Measurements from ENCODE around the gene TMEM233. TPM values are rescaled to one million over a fixed set of nuclear protein-coding genes. Genes with fewer than 3 reads are reported as not detected.

Gene TMEM233
- not detected for total RNA-seq

DNA sequence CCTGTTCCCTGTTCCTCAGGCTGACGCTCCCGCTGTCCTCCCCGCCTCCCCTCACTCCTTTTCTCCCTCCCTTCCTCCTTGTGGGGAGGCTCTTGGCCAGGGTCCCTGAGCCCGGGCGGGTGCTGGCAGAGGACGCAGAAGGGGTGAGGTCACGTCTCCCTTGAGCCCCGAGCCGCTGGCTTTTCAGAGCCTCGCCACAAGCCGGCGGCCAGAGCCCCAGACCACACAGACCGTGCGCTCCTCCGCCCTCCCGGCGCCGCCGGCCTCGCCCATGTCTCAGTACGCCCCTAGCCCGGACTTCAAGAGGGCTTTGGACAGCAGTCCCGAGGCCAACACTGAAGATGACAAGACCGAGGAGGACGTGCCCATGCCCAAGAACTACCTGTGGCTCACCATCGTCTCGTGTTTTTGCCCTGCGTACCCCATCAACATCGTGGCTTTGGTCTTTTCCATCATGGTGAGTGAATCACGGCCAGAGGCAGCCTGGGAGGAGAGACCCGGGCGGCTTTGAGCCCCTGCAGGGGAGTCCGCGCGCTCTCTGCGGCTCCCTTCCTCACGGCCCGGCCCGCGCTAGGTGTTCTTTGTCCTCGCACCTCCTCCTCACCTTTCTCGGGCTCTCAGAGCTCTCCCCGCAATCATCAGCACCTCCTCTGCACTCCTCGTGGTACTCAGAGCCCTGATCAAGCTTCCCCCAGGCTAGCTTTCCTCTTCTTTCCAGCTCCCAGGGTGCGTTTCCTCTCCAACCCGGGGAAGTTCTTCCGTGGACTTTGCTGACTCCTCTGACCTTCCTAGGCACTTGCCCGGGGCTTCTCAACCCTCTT is at the start of gene TMEM233:
Gene TMEM233 (plus strand): TSS at position 197 of the 821 bp plus-strand sequence. CDS start 75 bp downstream, at position 272.
- Mint-ChIP-seq H3K27ac (no peak within 1 kb of the TSS), H3K36me3 (no peaks in the 10 kb centered on the region), H3K9me3 (no peaks in the 10 kb centered on the region), H3K27me3 (peaks cover 70% of the 10 kb centered on the region), H3K4me1 (ENCODE audit: low read depth) (peaks cover 22% of the 10 kb centered on the region), H3K4me3 (no peak within 1 kb of the TSS)
- POLR2A ChIA-PET = no interaction called here
- intact Hi-C loops (cut with micrococcal nuclease) = no loop called here
- CTCF ChIA-PET = interaction anchor here (2.0 kb wide), 1 partner anchor 64 kb away, joined by 4 read pairs; no protein-coding TSS in a partner anchor
- DNase-seq = no peak

DNA sequence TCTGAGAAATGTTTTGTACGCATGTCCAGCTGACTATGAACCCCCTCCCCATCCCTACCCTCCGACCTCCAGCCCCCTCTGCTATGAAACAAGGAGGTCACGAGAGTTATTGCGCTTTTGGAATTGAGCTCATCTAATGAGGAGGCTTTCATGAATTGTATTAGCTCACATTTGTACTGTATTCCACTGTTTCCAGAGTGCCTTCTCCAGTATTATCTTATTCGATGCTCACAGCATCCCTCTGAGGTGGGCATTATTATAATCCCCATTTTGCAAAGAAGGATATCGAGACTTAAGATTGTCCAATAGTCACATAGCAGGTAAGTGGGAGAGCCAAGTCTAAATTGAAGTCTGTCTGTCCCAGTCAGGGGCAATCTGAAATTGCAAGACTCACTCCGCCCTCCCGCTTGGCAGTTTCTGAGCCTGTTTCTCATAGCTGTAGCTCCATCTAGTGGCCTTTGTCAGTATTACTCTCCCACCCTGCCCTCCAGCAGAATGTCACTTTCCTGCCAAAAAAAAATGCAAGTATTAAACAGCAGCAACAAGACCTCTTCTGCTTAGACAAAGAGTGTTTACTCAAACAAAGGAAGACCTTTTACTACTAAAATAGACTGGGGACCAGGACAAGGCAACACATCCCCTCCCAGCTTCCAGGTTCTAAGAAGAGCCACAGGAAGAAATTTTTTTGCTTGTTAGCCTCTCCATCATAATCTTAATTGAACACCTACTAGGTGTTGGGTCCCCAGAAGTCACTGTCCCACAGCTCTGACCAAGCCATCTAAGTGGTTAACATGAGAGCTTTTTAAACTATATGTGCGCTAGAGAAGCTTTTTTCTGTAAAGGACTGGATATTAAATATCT is 48.6 kb upstream of the TMEM233 start:
- DNase-seq = peak; percentile 59
- peaks cover 22% of the 10 kb centered on the region for H3K27me3 Mint-ChIP-seq
- no peak overlapping the region for H3K4me3 Mint-ChIP-seq
- POLR2A ChIA-PET = no interaction called here
- no peaks in the 10 kb centered on the region for H3K4me1 Mint-ChIP-seq (ENCODE audit: low read depth)
- intact Hi-C loops (cut with micrococcal nuclease) = loop anchor here (1.0 kb wide), 1 partner anchor 101 kb away; no protein-coding TSS in a partner anchor
- H3K9me3 Mint-ChIP-seq = no peaks in the 10 kb centered on the region
- H3K27ac Mint-ChIP-seq = no peak overlapping the region
- H3K36me3 Mint-ChIP-seq = no peaks in the 10 kb centered on the region
- CTCF ChIA-PET = interaction anchor here (0.6 to 6.8 kb wide), 17 partner anchors 10 to 1153 kb away, joined by 3 to 83 read pairs (median 3); no protein-coding TSS in a partner anchor

DNA sequence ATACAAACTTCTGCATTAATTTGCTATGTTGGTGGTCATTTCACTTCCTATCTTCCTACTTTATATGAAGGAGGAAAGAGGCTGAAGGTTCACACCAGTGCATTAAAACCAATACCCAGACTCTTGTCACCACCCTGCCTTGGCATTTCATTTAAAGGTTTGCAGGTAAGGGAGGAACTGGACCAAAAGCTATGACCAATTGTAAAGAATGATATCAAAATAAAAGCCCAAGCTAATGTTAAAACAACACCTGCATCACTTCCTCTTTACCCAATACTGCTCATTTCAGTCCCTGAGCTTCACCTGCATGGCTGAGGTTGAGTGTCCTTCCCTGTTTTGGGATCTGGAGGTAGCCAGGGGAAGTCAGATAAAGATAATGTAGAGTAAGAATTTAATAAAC is 47.2 kb upstream of the TMEM233 start:
- CTCF ChIA-PET = interaction anchor here (1.0 to 6.8 kb wide), 3 partner anchors 32 to 103 kb away, joined by 3 to 83 read pairs (median 3); no protein-coding TSS in a partner anchor

DNA sequence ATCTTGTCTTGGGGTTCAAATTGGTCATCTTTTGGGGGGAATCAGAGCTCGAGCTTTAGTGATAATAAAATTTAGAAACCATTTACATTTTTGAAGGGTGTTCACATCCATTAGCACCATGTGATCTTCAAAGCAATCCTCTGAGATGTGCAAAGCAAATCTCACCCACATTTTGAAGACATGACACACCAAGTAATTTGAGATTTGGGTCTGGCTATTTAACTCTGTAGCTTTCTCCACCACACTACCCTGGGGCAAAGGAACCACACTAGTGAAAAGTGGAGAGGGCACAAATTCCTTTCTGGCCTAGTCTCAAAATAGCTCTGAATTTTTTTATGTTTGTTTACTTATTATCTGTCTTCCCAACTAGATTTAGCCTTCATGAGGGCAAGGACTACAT is 46.6 kb upstream of the TMEM233 start:
- Mint-ChIP-seq H3K27me3 (peaks cover 24% of the 10 kb centered on the region), H3K4me1 (ENCODE audit: low read depth) (no peaks in the 10 kb centered on the region), H3K27ac (no peak overlapping the region), H3K36me3 (no peaks in the 10 kb centered on the region), H3K9me3 (no peaks in the 10 kb centered on the region), H3K4me3 (no peak overlapping the region)
- intact Hi-C loops (cut with micrococcal nuclease) = no loop called here
- no peak for DNase-seq
- POLR2A ChIA-PET = no interaction called here
- CTCF ChIA-PET = interaction anchor here (1.0 to 6.8 kb wide), 3 partner anchors 33 to 102 kb away, joined by 3 to 83 read pairs (median 3); no protein-coding TSS in a partner anchor

More for the DNA sequence above, 47.2 kb upstream of the TMEM233 start:
- intact Hi-C loops (cut with micrococcal nuclease) = no loop called here
- Mint-ChIP-seq H3K4me1 (ENCODE audit: low read depth) (no peaks in the 10 kb centered on the region), H3K4me3 (no peak overlapping the region), H3K27ac (no peak overlapping the region), H3K27me3 (peaks cover 25% of the 10 kb centered on the region), H3K9me3 (no peaks in the 10 kb centered on the region), H3K36me3 (no peaks in the 10 kb centered on the region)
- no peak for DNase-seq
- POLR2A ChIA-PET = no interaction called here

DNA sequence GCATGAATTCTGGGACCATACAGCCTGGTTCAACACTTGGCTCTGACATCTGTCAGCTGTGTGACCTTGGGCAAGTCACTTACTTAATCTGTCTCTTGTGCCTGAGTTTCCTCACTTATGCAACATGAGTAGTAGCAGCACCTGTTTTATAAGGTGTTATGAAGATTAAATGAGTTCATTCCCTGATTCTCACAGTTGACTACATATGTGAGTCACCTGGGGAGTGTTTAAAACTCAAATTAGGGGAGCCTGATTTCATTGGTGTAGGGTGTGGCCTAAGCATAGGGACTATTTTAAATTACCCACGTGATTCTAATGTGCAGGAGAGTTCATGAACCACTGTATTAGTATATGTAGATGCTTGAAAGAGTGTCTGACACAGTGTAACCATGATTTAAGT is 36.7 kb upstream of the TMEM233 start:
- Mint-ChIP-seq H3K27me3 (peaks cover 14% of the 10 kb centered on the region), H3K9me3 (no peaks in the 10 kb centered on the region), H3K27ac (no peak overlapping the region), H3K4me3 (no peak overlapping the region), H3K36me3 (no peaks in the 10 kb centered on the region), H3K4me1 (ENCODE audit: low read depth) (no peaks in the 10 kb centered on the region)
- intact Hi-C loops (cut with micrococcal nuclease) = no loop called here
- CTCF ChIA-PET = no interaction called here
- POLR2A ChIA-PET = no interaction called here
- DNase-seq = no peak

DNA sequence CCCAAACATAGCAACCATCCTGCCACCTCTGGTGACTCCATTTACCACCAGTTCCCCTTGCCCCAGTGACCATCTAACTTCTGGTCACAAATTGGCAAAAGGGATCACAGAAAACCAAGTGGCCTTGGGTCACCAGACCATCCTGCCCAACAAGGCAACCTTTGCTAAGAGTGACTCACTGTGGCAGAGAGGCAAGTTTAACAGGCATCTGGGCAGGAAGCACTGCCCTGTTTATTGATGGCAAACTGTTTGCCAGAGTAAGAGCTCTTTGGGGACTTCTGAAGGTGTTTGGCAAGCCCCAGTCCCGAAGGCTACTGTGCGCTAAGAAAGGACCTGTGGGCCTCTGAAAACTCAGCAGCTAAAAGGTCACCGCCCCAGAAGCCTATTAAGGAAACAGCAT is 28.2 kb upstream of the TMEM233 start:
- Mint-ChIP-seq H3K4me1 (ENCODE audit: low read depth) (no peaks in the 10 kb centered on the region), H3K27ac (no peak overlapping the region), H3K4me3 (no peak overlapping the region), H3K9me3 (no peaks in the 10 kb centered on the region), H3K27me3 (peaks cover 5% of the 10 kb centered on the region), H3K36me3 (no peaks in the 10 kb centered on the region)
- CTCF ChIA-PET = no interaction called here
- intact Hi-C loops (cut with micrococcal nuclease) = no loop called here
- DNase-seq = no peak
- POLR2A ChIA-PET = no interaction called here

DNA sequence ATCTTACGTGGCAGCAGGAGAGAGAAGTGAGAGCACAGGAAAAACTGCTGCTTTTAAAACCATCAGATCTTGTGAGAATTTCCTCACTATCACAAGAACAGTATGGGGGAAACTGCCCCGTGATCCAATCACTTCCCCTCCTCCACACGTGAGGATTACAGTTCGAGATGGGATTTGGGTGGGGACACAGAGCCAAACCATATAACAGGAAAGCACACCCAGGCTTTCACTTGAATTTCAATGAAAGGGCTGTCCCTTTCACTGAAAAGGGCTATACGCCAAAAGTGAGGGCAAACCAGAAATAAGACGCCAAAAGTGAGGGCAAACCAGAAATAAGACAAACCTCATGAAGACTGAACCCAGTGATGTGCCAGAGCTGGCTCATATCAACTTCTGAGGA is 22.8 kb upstream of the TMEM233 start:
- H3K27ac Mint-ChIP-seq = no peak overlapping the region
- intact Hi-C loops (cut with micrococcal nuclease) = no loop called here
- POLR2A ChIA-PET = no interaction called here
- H3K9me3 Mint-ChIP-seq = no peaks in the 10 kb centered on the region
- H3K4me1 Mint-ChIP-seq (ENCODE audit: low read depth) = no peaks in the 10 kb centered on the region
- H3K4me3 Mint-ChIP-seq = no peak overlapping the region
- H3K27me3 Mint-ChIP-seq = peaks cover 16% of the 10 kb centered on the region
- CTCF ChIA-PET = no interaction called here
- no peak for DNase-seq
- H3K36me3 Mint-ChIP-seq = no peaks in the 10 kb centered on the region

DNA sequence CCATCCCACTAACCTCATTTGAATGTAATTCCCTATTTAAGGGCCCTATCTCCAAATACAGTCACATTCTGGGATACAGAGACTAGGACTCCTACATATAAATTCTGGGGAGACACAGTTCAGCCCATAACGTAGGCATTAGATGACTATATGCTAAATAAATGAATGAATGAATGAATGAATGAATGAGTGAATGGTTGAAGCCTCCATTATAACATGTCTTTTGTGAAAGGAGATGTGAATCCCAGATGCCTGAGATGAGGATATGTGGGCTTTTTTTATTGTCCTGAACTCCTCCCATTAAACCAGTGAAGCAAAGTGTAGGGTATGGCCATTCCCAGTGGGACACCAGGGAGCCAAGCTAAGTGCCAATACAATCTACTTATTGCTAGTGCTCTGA is 20.5 kb upstream of the TMEM233 start:
- DNase-seq = no peak
- ChIA-PET CTCF (interaction anchor here (0.5 kb wide), 1 partner anchor 76 kb away, joined by 3 read pairs; no protein-coding TSS in a partner anchor), POLR2A (no interaction called here)
- no peaks in the 10 kb centered on the region for H3K9me3 Mint-ChIP-seq
- peaks cover 2% of the 10 kb centered on the region for H3K4me1 Mint-ChIP-seq (ENCODE audit: low read depth)
- no peak overlapping the region for H3K4me3 Mint-ChIP-seq
- peaks cover 20% of the 10 kb centered on the region for H3K27me3 Mint-ChIP-seq
- intact Hi-C loops (cut with micrococcal nuclease) = no loop called here
- no peaks in the 10 kb centered on the region for H3K36me3 Mint-ChIP-seq
- no peak overlapping the region for H3K27ac Mint-ChIP-seq

DNA sequence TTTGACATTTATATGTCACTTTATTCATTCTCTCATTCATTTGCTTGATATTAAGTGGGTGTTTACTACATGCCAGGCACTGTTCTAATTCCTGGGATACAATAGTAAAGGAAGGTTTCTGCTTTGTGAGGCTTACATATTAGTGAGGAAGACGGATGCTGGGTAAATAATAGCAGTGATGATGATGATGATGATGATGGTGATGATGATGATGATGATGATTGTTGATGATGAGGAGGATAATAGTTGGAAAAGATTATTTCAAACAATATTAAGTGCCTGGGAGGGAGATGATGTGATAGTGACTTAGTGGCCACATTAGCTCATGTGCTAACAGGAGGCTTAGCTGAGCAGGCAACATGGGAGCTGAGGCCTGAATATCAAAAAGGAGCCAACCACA is 19.3 kb upstream of the TMEM233 start:
- POLR2A ChIA-PET = no interaction called here
- peaks cover 22% of the 10 kb centered on the region for H3K27me3 Mint-ChIP-seq
- intact Hi-C loops (cut with micrococcal nuclease) = no loop called here
- CTCF ChIA-PET = no interaction called here
- no peaks in the 10 kb centered on the region for H3K36me3 Mint-ChIP-seq
- no peak overlapping the region for H3K4me3 Mint-ChIP-seq
- H3K9me3 Mint-ChIP-seq = no peaks in the 10 kb centered on the region
- no peak for DNase-seq
- H3K4me1 Mint-ChIP-seq (ENCODE audit: low read depth) = peaks cover 2% of the 10 kb centered on the region
- no peak overlapping the region for H3K27ac Mint-ChIP-seq

DNA sequence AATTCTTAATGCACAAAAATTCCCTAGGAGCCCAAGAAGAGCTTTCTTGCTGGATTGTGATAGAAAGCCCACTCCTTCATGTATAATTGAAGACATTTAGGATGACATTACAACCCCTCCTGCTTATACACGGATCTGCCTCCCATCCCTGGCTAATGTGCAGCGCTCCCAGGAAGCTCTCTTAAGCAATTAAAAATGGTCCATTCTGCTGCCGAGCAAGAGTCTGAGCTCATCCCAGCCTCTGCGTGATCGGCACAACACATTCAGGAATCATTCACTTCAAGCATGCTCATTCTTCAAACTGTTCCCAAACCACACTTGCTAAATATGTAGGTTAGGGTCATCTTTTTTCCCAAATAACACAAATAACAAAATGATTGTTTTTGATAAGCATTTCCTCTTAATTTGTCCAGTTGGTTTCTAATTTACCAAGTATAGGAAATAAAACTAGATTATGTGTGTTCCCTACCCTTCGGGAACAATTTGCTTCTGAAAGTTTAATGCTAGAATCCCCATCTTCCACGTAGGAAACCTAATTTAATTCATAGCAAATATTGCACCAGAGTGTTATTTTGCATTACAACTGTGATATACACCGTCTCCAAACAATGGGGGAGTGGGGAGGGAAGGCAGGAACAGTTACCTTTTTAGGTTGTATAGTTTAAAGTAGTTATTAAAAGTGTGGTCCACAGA is 17.3 kb upstream of the TMEM233 start:
- Mint-ChIP-seq H3K4me3 (no peak overlapping the region), H3K36me3 (no peaks in the 10 kb centered on the region), H3K9me3 (no peaks in the 10 kb centered on the region), H3K27me3 (peaks cover 17% of the 10 kb centered on the region), H3K4me1 (ENCODE audit: low read depth) (peaks cover 2% of the 10 kb centered on the region), H3K27ac (no peak overlapping the region)
- intact Hi-C loops (cut with micrococcal nuclease) = no loop called here
- ChIA-PET POLR2A (no interaction called here), CTCF (no interaction called here)
- DNase-seq = no peak

DNA sequence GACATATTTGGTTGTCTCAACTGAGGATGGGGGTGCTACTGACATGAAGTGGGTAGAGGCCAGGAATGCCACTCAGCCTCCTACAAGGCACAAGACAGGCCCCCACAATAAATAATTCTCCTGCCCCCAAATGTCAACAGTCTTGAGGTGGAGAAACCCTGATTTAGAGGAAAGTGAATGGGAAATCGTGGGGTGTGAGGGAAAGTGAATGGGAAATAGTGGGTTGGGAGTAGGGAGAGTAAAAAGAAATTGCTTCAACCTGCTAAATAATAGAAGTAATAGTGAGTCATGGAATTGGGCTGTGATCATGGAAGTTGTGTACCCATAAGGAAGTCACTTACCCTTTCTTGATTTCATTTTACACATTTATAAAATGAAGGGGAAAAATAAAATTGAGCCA is 16.7 kb upstream of the TMEM233 start:
- Mint-ChIP-seq H3K4me3 (no peak overlapping the region), H3K27me3 (peaks cover 17% of the 10 kb centered on the region), H3K4me1 (ENCODE audit: low read depth) (peaks cover 2% of the 10 kb centered on the region), H3K9me3 (no peaks in the 10 kb centered on the region), H3K27ac (no peak overlapping the region), H3K36me3 (no peaks in the 10 kb centered on the region)
- intact Hi-C loops (cut with micrococcal nuclease) = no loop called here
- DNase-seq = no peak
- ChIA-PET POLR2A (no interaction called here), CTCF (no interaction called here)

DNA sequence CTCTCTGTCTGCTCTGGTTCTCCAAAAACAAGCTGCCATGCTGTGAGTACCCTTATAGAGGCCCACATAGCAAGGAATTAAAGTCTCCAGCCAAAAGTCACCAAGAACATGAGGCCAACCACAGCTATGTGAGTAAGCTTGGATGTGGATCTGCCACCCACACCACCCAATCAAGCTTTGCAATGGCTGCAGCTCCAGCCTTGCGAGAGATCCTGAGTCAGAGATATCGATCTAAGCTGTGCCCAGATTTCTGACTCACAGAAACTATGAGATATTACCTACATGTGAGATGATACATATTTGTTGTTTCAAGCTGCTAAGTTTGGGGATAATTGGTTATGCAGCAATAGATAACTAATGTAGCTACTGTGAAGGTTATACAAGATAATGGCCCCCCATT is 15.5 kb upstream of the TMEM233 start:
- Mint-ChIP-seq H3K36me3 (no peaks in the 10 kb centered on the region), H3K27me3 (peaks cover 17% of the 10 kb centered on the region), H3K27ac (no peak overlapping the region), H3K4me1 (ENCODE audit: low read depth) (peaks cover 2% of the 10 kb centered on the region), H3K9me3 (no peaks in the 10 kb centered on the region), H3K4me3 (no peak overlapping the region)
- ChIA-PET CTCF (interaction anchor here (1.2 kb wide), 1 partner anchor 14 kb away, joined by 3 read pairs; no protein-coding TSS in a partner anchor), POLR2A (no interaction called here)
- intact Hi-C loops (cut with micrococcal nuclease) = no loop called here
- peak; percentile 45 for DNase-seq
